ENCODE data around the gene FHAD1.
"Not testable (repeated sequence)": the region's sequence is repeated elsewhere in the genome, so short reads cannot be mapped to it uniquely, and the experiment has no call there.

FHAD1 gene

DNA sequence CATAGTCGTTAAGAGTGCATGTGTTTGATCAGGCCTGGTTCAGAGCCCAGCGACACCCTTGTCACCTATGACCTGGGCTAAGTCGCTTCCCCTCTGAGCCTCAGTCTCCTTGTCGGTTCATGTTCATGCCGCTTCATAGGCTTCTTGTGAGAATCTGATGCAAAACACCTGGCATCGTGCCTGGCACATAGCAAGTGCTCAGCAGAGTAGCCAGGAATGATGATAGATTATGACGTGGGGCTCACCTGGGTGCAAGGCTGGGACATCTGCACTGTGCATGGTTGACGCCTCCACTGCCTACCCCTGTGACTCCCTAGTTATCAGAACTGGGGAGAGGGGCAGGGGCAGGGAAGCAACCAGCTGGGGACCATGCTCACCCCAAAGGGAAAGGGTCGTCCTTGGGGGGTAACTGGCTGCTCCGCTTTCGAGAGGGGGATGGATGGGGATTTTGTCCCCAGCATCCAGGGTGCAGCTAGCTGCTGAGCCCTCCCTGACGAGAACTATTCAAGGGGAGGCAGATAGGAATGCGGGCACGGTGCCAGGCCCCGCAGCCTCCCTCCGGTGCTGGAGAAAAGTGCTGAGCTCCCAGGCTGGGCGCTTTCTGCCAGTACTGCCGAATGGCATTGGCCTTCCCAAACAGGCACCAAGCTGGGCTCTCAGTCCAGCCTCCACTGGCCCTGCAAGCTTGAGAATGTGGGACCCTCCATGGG is 171.9 kb downstream of the FHAD1 start:
- DNase-seq (ENCODE audit: low read depth) = no peak

DNA sequence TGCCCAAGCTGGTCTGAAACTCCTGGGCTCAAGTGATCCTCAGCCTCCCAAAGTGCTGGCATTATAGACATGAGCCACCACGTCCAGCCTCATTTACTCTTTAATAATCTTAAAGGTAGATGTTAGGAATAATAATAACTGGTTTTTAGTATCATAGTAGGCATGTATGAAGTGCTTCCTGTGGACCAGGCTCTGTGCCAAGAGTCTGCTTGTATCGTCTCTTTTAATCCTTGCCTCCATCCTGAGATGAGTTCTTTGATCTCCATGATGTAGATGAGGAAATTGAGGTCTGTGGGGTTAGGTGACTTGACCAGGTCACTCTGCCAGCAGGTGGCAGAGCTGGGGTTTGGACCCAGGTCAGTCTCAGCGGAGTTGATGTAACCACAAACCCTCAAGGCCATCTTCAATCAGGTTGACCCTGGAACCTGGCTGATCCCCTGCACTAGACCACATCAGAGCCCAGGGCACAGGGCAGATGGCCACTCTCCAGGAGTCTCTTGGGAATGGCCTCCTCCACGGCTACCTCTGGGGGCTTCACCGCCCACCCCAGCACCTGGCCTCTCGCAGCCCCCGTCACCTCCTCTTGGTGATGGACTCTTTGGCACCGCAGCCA is 173.9 kb downstream of the FHAD1 start:
- no peak for DNase-seq (ENCODE audit: low read depth)

DNA sequence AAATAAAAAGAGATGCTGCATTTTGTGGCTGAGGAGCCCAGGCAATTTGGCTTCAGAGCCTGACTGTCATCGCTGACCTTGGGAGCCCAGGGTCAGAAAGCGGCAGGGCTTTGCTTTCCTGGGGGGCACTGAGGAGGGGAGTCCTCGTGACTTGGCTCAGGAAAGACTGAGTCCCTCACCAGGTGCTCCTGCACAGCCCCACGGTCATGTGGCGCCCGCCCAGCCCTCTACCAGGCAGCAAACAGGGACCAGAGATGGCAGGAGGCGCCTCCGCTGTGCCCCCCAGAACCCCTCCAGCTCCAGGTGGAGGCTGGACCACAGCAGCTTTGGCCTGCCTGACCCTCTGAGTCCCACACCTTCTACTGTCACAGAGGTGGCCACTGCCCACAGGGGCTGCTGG is 175.8 kb downstream of the FHAD1 start:
- no peak for DNase-seq (ENCODE audit: low read depth)

DNA sequence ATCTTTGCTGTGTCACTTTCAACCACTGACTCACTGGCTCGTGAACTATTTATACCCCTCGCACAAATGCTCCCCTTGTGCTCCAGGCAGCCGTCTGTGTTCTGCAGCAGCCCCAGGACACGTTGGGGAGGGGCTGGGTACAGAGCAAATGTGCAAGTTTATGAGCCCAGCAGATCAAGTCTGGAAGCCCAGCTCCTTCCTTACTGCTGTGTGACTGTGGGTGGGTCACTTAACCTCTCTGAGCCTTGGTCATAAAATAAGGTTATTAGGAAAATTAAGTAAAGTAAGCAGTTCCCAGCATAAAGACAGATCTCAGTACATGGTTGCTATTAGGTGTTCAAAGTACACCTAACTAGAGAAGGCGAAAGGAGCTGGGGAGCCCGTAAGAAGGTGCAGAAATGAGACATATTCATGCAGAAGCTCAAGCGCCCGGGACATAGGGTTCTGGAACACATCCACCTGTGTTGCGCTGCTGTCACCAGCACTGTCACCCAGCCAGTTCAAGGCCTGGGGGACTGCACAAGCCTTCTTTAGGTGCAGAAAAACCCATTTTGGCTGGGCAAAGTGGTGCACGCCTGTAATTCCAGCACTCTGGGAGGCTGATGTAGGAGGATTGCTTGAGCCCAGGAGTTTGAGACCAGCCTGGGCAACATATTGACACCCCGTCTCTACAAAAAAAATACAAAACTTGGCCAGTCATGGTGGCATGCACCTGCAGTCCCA is 176.5 kb downstream of the FHAD1 start:
- DNase-seq (ENCODE audit: low read depth) = no peak

DNA sequence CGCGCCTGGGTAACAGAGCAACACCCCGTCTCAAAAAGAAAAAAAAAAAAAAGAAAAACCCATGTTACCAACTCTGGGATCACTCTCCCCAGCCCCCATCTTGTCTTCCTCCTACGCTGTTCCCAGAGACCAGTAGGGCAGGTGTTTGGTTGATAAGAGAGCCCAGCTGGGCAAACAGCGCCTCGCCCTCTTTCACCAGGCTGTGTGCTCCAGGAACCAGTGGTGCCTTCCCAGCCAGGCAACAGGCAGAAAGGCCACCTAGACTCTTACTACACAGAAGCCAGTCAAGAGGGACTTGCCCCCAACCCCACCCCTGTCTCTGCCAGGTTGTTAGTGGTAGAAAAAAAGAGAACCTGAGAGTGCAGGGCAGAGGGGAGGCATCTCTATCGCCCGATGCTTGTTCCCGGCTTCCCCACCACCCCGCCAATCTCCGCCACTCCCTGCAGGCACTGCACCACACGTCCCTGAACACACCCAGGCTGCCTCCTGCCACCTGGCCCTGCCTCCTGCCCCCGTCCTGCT is 177.2 kb downstream of the FHAD1 start:
- no peak for DNase-seq (ENCODE audit: low read depth)

DNA sequence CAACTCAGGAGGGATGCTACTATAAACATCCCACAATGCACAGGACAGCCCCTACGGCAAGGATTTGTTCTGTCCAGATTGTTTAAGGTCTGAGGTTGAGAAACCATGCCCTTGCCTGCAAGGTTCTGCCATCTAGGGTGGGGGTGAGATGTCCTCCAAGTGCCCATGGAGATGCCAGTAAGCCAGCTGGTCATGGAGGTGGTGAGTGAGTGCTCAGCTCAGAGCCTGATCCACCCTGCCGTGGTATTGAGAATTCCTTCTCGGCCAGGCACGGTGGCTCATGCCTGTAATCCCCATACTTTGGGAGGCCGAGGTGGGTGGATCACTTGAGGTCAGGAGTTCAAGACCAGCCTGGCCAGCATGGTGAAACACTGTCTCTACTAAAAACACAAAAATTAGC is 178.0 kb downstream of the FHAD1 start:
- DNase-seq (ENCODE audit: low read depth) = no peak

DNA sequence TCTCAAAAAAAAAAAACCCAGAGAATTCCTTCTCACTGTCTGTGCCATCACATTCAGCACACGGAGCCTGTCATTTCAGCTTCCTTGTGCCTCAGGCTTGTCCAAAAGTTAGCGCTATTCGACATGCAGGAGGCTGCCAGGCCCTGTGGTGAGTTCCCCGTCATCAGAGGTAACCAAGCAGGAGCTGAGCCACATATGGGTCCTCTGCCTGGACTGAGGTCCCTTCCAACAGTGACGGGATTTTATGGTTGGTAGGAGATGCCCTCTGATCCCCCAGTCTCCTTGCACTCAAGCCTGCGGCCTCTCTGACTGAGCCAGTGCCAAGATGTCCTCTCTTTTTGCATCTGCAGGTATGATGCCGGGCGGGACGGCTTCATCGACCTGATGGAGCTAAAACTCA is 178.5 kb downstream of the FHAD1 start:
- no peak for DNase-seq (ENCODE audit: low read depth)

DNA sequence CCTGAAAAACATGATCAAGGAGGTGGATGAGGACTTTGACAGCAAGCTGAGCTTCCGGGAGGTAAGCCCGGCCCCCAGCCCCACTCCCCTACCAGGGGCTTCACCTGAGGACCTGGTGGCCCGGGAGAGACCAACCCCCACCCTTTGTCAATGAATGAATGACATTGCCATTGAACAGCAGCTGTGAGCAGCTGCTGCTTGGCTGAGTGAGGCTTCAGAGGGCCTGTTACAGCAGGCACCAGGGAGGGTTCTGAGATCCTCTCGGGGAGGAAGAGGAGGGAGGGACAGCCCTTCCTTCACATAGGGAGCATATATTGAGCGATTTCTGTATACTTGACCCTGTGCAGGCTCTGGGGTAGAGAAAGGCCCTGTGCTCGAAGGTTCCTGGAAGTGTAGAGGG is 178.9 kb downstream of the FHAD1 start:
- DNase-seq (ENCODE audit: low read depth) = no peak

DNA sequence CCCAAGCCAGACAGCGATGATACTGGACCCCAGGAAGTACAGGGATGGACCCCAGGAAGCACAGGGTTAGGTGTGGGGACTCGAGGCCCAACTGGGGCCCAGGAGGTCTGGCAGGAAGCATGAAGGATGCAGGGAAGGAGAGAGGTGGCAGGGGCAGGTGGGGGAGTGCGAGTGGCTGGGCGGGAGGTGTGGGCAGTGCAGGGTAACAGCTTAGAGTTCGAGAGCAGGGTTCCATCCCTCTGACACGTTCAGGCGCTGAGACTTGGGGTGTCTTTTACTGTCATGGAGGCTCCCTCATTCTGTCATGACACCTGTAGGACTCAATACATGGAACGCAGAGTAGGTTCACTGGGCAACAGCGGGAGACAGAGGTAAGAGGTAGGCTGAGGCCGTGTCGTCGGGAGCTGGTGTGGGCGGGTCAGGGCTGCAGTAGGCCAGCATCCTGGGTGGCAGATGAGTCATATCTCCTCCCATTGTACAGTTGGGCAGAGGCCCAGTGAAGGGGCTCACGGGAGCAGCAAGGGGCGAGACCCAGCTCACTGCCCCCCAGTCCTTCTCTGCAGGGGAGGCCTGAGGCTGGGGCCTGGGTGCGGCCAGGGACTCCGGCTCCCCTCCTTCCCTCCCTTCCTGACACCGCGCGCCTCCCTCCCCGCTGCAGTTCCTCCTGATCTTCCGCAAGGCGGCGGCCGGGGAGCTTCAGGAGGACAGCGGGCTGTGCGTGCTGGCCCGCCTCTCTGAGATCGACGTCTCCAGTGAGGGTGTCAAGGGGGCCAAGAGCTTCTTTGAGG is 179.7 kb downstream of the FHAD1 start:
- DNase-seq (ENCODE audit: low read depth) = no peak

DNA sequence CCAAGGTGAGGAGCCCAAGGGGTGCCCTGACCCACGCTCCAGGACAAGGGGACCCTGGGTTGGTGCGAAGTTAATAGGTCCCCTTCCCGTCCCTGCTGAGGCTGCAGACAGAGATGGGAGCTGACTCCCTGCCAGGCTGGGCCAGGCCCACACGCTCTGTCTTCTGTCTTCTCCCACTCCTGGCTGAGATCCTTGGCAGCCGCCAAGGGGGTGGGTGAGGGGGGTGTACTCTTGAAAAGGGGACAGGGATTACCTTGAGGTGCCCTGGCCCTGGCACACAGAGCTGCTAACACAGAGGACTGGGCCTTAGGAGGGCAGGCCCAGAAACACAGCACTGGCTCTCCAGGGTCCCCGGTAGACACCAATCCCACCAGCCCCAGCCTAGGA is 180.2 kb downstream of the FHAD1 start:
- DNase-seq (ENCODE audit: low read depth) = no peak

DNA sequence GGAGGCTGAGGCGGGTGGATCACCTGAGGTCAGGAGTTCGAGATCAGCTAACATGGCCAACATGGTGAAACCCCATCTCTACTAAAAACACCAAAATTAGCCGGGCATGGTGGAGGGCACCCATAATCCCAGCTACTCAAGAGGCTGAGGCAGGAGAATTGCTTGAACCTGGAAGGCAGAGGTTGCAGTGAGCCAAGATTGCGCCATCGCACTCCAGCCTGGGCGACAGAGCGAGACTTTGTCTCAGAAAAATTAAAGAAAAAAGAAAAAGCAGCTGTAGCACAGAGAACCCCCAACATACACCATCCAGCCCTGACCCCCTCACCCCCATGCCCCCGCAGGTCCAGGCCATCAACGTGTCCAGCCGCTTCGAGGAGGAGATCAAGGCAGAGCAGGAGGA is 181.2 kb downstream of the FHAD1 start:
- DNase-seq (ENCODE audit: low read depth) = not testable (repeated sequence)

DNA sequence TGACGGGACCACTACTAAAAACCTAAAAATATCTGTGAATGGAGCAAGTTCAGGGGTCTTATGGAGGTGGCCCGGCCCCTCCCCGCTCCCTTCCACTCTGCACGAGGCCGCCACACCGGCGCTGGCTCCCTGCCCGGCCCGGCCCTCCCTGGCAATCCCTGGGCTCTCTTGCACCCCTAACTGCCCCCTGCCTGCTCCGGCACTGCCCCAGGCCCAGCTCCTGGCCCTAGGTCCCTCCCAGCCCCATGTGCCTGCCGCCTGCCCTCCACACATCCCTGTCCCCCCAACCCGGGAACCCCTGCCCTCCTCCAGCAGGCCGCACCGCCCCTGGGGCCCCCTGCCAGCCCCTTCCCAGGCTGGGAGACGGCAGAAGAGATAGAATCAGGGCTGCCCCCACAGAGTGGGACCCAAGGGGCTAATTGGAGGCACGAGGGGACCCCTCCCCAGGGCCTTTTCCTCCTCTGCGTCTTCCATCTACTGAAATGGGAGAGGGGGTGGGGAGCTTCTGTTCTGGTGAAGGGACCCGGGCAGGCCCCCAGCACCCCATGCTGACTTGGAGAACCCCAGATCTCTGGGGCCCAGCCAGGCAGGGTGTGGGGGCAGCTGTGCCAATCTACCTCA is 181.9 kb downstream of the FHAD1 start:
- no peak for DNase-seq (ENCODE audit: low read depth)

DNA sequence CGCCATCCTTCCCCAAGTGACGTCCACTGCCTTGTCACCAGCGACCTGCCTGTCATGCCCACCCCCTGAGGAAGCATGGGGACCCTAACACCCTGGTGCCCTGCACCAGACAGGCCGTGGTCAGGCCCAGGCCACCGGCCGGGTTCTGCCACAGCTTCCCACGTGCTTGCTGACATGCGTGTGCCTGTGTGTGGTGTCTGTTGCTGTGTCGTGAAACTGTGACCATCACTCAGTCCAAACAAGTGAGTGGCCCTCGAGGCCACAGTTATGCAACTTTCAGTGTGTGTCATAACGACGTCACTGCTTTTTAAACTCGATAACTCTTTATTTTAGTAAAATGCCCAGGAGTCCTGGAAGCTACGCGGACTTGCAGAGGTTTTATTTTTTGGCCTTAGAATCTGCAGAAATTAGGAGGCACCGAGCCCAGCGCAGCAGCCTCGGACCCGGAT is 182.7 kb downstream of the FHAD1 start:
- DNase-seq (ENCODE audit: low read depth) = no peak

DNA sequence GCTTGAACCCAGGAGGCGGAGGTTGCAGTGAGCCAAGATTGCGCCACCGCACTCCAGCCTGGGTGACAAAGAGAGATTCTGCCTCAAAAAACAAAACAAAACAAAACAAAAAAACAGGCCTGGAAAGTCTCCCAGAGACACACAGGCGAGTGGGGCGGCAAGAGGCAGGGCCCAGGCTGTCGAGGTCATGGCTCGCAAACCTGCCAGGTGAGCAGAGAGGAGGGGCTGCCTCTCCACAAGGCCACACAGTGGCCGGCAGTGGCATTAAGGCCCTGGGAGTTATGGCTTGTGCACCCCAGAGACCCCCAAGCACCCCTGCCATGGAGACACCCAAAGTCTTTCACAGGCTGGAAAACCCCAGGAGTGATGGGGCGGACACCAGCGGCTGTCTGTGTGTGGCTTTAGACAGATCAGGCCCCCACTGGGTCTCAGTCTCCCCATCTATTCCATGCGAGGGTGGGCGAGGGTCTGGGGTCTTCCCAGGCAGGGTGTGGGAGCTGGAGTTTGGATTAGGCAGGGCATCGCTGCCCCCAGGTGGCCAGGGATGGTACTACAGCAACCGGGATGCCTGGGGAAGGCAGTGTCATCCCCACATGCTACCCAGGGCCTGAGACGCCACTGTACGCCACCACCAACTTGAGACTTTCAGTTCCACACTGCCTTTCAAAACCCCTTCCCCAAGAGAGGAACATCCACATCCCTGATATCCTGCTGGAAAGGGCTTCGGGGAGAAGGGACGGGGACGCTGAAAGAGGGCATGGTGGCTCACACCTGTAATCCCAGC is 184.0 kb downstream of the FHAD1 start:
- DNase-seq (ENCODE audit: low read depth) = no peak

DNA sequence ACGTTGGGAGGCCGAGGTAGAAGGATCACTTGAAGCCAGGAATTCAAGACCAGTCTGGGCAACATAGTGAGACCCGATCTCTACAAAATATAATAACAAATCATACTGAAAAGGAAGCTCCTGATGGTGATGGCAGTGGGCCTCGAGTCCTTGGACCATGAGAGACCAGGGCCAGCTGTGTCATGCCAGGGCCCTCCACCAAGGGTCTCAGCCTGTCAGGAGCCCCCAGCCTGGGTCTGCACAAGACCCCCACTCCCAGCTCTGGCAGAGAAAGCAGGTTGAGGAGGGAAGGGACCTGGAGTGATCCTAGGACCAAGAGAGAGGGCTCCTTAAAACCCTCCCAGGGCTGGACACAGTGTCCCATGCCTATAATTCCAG is 184.5 kb downstream of the FHAD1 start:
- DNase-seq (ENCODE audit: low read depth) = no peak

DNA sequence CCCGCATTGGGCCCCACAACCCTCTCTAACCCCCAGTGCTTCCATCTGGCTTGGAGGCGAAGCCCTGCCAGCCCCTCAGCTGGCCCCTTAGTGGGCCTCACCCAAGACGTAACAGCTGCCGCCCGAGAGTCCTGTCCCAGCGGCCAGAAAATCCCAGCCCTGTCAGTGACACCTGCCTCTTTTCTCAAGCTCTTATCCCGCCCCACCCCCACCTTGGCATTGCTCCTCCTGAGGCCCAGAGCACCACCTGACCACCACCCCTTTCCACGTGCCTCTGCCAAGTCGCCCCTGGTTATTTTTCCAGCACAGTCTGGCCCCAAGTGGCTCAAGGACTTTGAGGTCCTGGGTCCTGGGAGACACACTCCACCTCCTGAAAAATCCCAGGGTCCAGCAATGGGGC is 185.3 kb downstream of the FHAD1 start:
- no peak for DNase-seq (ENCODE audit: low read depth)

DNA sequence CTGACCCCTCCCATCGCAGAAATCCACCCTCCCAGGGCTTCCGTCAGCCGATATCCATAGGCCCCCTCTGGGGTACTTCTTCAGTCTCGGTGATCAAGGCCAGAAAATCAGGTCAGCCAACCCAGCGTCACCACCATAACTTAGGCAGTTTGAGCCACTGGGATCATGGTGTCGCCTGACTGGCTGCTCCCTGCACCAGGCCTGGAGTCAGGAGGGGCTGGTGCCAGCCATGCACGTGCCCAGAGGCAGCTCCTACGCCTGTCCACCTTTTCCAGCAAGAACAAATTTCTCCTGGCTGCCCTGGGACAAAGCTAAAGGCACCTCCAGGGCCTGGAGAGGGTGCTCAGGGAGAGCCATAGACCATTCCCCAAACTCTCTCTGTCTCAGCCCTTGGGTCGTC is 186.4 kb downstream of the FHAD1 start:
- no peak for DNase-seq (ENCODE audit: low read depth)

DNA sequence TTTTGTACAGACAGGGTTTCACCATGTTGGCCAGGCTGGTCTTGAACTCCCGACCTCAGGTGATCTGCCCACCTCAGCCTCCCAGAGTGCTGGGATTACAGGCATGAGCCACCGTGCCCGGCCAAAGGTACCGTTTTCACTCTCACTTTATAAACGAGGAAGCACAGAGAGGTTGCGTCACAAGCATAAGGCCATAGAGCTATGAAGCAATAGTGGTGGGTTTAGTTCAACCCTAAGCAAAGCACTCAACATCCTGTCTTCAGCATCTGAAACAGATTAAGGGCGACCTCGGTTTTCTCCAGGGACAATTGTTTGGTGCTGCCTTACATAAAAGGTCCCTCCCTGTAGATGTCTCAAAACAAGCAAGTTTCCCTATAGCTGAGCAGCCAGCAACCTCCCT is 187.7 kb downstream of the FHAD1 start:
- DNase-seq (ENCODE audit: low read depth) = not testable (repeated sequence)

DNA sequence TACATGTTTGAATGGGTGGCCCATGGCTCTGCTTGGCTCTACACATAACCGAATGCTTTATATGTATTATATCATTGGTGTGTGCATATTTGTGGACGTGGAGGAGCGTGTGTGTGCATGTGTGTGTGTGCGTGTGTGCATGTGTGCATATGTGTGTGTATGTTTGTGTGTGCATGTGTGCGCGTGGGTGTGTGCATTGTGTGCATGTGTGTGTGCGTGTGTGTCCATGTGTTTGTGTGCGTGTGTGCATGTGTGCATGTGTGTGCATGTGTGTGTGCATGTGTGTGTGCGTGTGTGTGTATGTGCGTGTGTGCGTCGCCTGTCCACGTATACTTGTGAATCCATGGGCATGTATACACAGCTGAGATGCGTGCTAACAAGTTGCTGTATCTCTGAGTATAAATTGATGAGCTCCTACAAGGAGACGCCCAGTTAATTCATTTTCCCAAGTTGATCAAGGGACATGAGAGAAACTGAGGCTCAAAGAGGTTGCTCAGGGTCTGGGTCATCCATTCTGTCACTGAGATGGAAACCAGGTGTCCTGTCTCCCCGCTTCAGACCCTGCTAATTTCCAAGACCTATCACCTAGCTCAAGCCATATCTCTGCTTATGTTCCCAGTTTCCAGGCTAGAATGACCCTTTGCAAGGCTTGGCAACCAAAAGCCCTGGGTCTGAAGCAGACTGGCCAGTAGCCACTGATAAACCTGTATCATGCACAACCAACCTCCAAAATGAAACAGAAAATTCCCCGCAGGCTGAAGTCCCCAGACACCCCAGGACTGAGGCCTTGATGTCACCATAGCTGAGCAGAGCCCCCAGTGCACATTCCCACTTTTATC is 188.4 kb downstream of the FHAD1 start:
- DNase-seq (ENCODE audit: low read depth) = no peak

DNA sequence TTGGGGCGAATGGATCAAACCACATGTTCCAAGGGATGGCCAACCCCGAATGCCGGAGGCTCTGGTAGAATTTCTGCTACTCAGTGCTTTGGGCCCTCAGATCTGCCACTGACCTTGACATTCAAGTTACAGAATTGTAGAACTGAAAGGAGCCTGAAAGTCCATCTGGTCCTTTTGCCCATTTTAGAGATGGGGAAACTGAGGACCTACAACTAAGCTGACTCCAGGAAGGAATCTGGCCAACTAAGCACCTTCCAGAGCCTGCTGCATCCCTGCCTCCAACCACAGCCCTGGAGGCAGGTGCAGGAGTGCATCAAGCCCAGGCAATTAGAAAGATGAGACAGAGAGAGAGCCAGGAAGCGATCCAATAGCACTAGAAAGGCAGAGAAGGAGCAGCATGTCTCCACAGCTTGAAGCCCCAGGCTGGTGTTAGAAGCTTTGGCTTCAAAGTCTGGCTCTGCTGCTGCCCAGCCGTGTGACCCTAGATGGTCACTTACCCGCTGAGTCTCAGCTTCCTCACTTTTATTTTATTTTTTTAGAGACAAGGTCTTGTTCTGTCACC is 189.9 kb downstream of the FHAD1 start:
- DNase-seq (ENCODE audit: low read depth) = no peak

Data from non-pigmented ciliary epithelial cell (primary cell).